Panc1 (cell line): Measurements from ENCODE around the gene TSSC4. TPM values are rescaled to one million over a fixed set of nuclear protein-coding genes. Genes with fewer than 3 reads are reported as not detected.

Source experiments
- ATAC-seq: fragments of 200-7000 bp; cut with Tn5 transposase; 2 replicates; pipeline ENCODE4 v1.9.1; 2020; ENCODE audit warnings: mild to moderate bottlenecking, moderate library complexity
- BruUV-seq: library from RNA; stranded (reverse); fragments of 400-500 nt; replicated peaks from 2 replicates; lab custom pipeline; 2021; lab: Mats Ljungman, UMichigan
- CTCF ChIA-PET: fragments of 300-600 bp; sonication (Branson Sonifier 250); formaldehyde crosslinking; loops from one replicate; lab custom pipeline; 2022; ENCODE audit warnings: antibody characterized with exemption; lab: Charles Lee
- POLR2A ChIA-PET: fragments of 300-600 bp; sonication (Branson Sonifier 250); formaldehyde crosslinking; loops from one replicate; lab custom pipeline; 2022; ENCODE audit warnings: antibody characterized with exemption; lab: Charles Lee
- DNase-seq: peaks from one replicate; pipeline ENCODE4 v3.0.0-alpha.2; 2010; ENCODE audit warnings: low read depth, low spot score
- H3K27ac ChIP-seq: 2 replicates; pipeline ENCODE4 v1.5.1; 2011; ENCODE audit warnings: mild to moderate bottlenecking, low read length, inconsistent platforms
- H3K27me3 ChIP-seq: fragments of 200-500 bp; sonication (Bioruptor generic); 2 replicates; pipeline ENCODE4 v1.6.0; 2014; ENCODE audit warnings: low read length, inconsistent platforms; ENCODE audit not compliant: control insufficient read depth, insufficient read depth
- H3K36me3 ChIP-seq: fragments of 200-500 bp; sonication (Bioruptor generic); 2 replicates; pipeline ENCODE4 v1.5.1; 2014; ENCODE audit warnings: inconsistent platforms, mild to moderate bottlenecking, low read length, moderate library complexity; ENCODE audit not compliant: control insufficient read depth, insufficient read depth
- H3K4me1 ChIP-seq: 2 replicates; pipeline ENCODE4 v1.5.1; 2011; ENCODE audit warnings: inconsistent platforms, mild to moderate bottlenecking, low read length, moderate library complexity; ENCODE audit not compliant: control insufficient read depth, insufficient read depth
- H3K4me3 ChIP-seq, 2 experiments: 2 replicates each; pipeline ENCODE4 v1.5.1; 2011 to 2012; ENCODE audit warnings: low read depth in 2 of 2, low read length in 2 of 2, mild to moderate bottlenecking in 2 of 2, inconsistent platforms in 1 of 2, moderate library complexity in 1 of 2
- H3K9me3 ChIP-seq: fragments of 200-500 bp; sonication (Bioruptor generic); 2 replicates; pipeline ENCODE4 v1.5.1; 2014; ENCODE audit warnings: low read depth, mild to moderate bottlenecking, inconsistent platforms, low read length, moderate library complexity; ENCODE audit not compliant: control insufficient read depth, insufficient read depth
- CTCF ChIP-seq: fragments of 450-650 bp; IDR thresholded peaks from 2 replicates; pipeline ENCODE4 v1.5.1; 2017; ENCODE audit warnings: mild to moderate bottlenecking
- POLR2AphosphoS5 ChIP-seq: IDR thresholded peaks from 2 replicates; pipeline ENCODE4 v1.6.1; 2012; ENCODE audit warnings: mild to moderate bottlenecking, low read depth, low read length, moderate library complexity
- REST ChIP-seq, 2 experiments: IDR thresholded peaks; 2 replicates each; pipeline ENCODE4 v1.6.1; 2011 to 2012; ENCODE audit warnings: low read depth in 2 of 2, control low read depth in 1 of 2, low read length in 1 of 2, mild to moderate bottlenecking in 1 of 2, moderate library complexity in 1 of 2; ENCODE audit not compliant: insufficient read depth in 1 of 2
- SIN3A ChIP-seq: IDR thresholded peaks from 2 replicates; pipeline ENCODE4 v1.6.1; 2012; ENCODE audit warnings: low read depth, mild to moderate bottlenecking, low read length, moderate library complexity, borderline replicate concordance; ENCODE audit not compliant: insufficient read depth
- TCF7L2 ChIP-seq: IDR thresholded peaks from 2 replicates; pipeline ENCODE4 v1.6.1; 2011; ENCODE audit warnings: mild to moderate bottlenecking, low read depth, low read length, inconsistent platforms
- in situ Hi-C: cut with HindIII; loops from 2 replicates; pipeline ENCODE4 v1.10.0; 2016; ENCODE audit warnings: low sequenced_read_pairs, low pct_unique_long_range_greater_than_20kb
- intact Hi-C: fragments of 100-400 bp; cut with micrococcal nuclease; formaldehyde crosslinking; loops from one replicate; pipeline ENCODE4 v1.10.0; 2022; ENCODE audit not compliant: unreplicated experiment
- total RNA-seq: library from RNA; stranded (reverse); gene quantifications from one replicate; pipeline ENCODE4 v1.2.1, GENCODE V29; 2021; ENCODE audit not compliant: unreplicated experiment

The TSSC4 gene
- total RNA-seq, 1 experiment from 2014 or later, result 132 TPM

GRCh38 chr11:2442589-2442988, 42.0 kb downstream of the TSSC4 start:
- CTCF ChIA-PET, result no interaction called here
- peaks cover 8% of the 10 kb centered on the region; the same call in 1 of the 2 replicates for H3K27me3 ChIP-seq

GRCh38 chr11:2443406-2443805, 42.9 kb downstream of the TSSC4 start:
- in situ Hi-C loops, result no loop called here
- peaks cover 8% of the 10 kb centered on the region; the same call in 1 of the 2 replicates for H3K27me3 ChIP-seq
- CTCF ChIA-PET, result no interaction called here

More at GRCh38 chr11:2442589-2442988, 42.0 kb downstream of the TSSC4 start:
- no peaks in the 10 kb centered on the region for H3K36me3 ChIP-seq
- H3K4me3 ChIP-seq, result no peak overlapping the region
- ATAC-seq (no peak), DNase-seq (no peak)
- intact Hi-C loops, result no loop called here
- no peak overlapping the region for H3K27ac ChIP-seq
- BruUV-seq, result no TSS peak
- POLR2A ChIA-PET, result no interaction called here
- TF ChIP-seq REST (IDR thresholded peaks at IDR 0.05; ENCODE audit: insufficient read depth in 1 of 2, low read depth in 2 of 2, low read length in 1 of 2) (no peak), SIN3A (no peak), TCF7L2 (no peak), CTCF (no peak), POLR2AphosphoS5 (no peak)
- H3K4me1 ChIP-seq, result peaks cover 7% of the 10 kb centered on the region; the same call in 1 of the 2 replicates
- H3K9me3 ChIP-seq, result no peaks in the 10 kb centered on the region
- in situ Hi-C loops, result no loop called here

More at GRCh38 chr11:2443406-2443805, 42.9 kb downstream of the TSSC4 start:
- ATAC-seq (no peak), DNase-seq (no peak)
- no TSS peak for BruUV-seq
- Histone ChIP-seq H3K36me3 (no peaks in the 10 kb centered on the region), H3K27ac (no peak overlapping the region), H3K4me3 (no peak overlapping the region), H3K4me1 (peaks cover 7% of the 10 kb centered on the region; the same call in 1 of the 2 replicates), H3K9me3 (no peaks in the 10 kb centered on the region)
- TF ChIP-seq POLR2AphosphoS5 (no peak), TCF7L2 (no peak), CTCF (no peak), REST (IDR thresholded peaks at IDR 0.05; ENCODE audit: insufficient read depth in 1 of 2, low read depth in 2 of 2, low read length in 1 of 2) (no peak), SIN3A (no peak)
- intact Hi-C loops, result no loop called here
- POLR2A ChIA-PET, result interaction anchor here (0.7 kb wide), 1 partner anchor 77 kb away, joined by 3 read pairs; no protein-coding TSS in a partner anchor
